Sigmoid colon (tissue), 3 donors: ENCODE data around the gene GCNT1.

ENCODE experiments used
- CTCF ChIP-seq, 4 experiments: fragments of 450-650 bp in 3 of 4; fragments of 200-600 bp in 1 of 4; IDR thresholded peaks; one replicate each; pipeline ENCODE4 v1.5.1; 2016 to 2019; ENCODE audit warnings: antibody characterized with exemption in 4 of 4, mild to moderate bottlenecking in 3 of 4, moderate library complexity in 2 of 4
- POLR2A ChIP-seq, 2 donors: fragments of 450-650 bp; IDR thresholded peaks; one replicate each; pipeline ENCODE4 v1.6.1; 2016; ENCODE audit warnings: antibody characterized with exemption in 2 of 2, mild to moderate bottlenecking in 2 of 2, moderate library complexity in 2 of 2

- TF ChIP-seq POLR2A (IDR thresholded peaks at IDR 0.05) (no peak), CTCF (IDR thresholded peaks at IDR 0.05) (no peak)
These were observed 31.4 kb downstream of the GCNT1 start for GRCh38 chr9:76490249-76490990.
